Ishikawa (cell line): ENCODE results near the gene PABPN1L.

Experiments used
- CEBPB ChIP-seq: IDR thresholded peaks from 2 replicates; pipeline ENCODE4 v1.6.1; 2012
- CREB1 ChIP-seq: IDR thresholded peaks from 2 replicates; pipeline ENCODE4 v1.6.1; 2012; ENCODE audit warnings: low read depth
- EGR1 ChIP-seq: IDR thresholded peaks from 2 replicates; pipeline ENCODE4 v1.6.1; 2012
- EP300 ChIP-seq: IDR thresholded peaks from 2 replicates; pipeline ENCODE4 v1.6.1; 2012; ENCODE audit warnings: borderline replicate concordance
- MAX ChIP-seq: IDR thresholded peaks from 2 replicates; pipeline ENCODE4 v1.6.1; 2012
- RAD21 ChIP-seq: IDR thresholded peaks from 2 replicates; pipeline ENCODE4 v1.6.1; 2012; ENCODE audit warnings: low read depth
- REST ChIP-seq: IDR thresholded peaks from 2 replicates; pipeline ENCODE4 v1.6.1; 2012; ENCODE audit warnings: low read depth, mild to moderate bottlenecking
- TAF1 ChIP-seq: IDR thresholded peaks from 2 replicates; pipeline ENCODE4 v1.6.1; 2012; ENCODE audit warnings: low read depth, mild to moderate bottlenecking
- TCF12 ChIP-seq: IDR thresholded peaks from 2 replicates; pipeline ENCODE4 v1.6.1; 2012; ENCODE audit warnings: low read depth
- TEAD4 ChIP-seq: IDR thresholded peaks from 2 replicates; pipeline ENCODE4 v1.6.1; 2012
- USF1 ChIP-seq: IDR thresholded peaks from 2 replicates; pipeline ENCODE4 v1.6.1; 2012
- YY1 ChIP-seq: IDR thresholded peaks from 2 replicates; pipeline ENCODE4 v1.6.1; 2012; ENCODE audit warnings: low read depth
- ZBTB7A ChIP-seq: IDR thresholded peaks from 2 replicates; pipeline ENCODE4 v1.6.1; 2012; ENCODE audit warnings: low read depth

GRCh38 chr16:88906535-88907105 lies 40.2 kb upstream of the PABPN1L start:
- TF ChIP-seq EP300: no peak
- TF ChIP-seq REST: no peak
- TF ChIP-seq CEBPB: no peak
- TF ChIP-seq MAX: no peak
- no peak for TF ChIP-seq RAD21
- no peak for TF ChIP-seq ZBTB7A
- no peak for TF ChIP-seq CREB1
- no peak for TF ChIP-seq TCF12
- TF ChIP-seq YY1: no peak
- TF ChIP-seq TAF1: no peak
- TF ChIP-seq EGR1: no peak
- TF ChIP-seq TEAD4: no peak
- no peak for TF ChIP-seq USF1
